Erythroblast (primary cell): Measurements from ENCODE around the gene MOV10L1.

Experiments
- GATA1 ChIP-seq: IDR thresholded peaks from 2 replicates; pipeline ENCODE4 v1.6.1; 2011; ENCODE audit warnings: low read depth, mild to moderate bottlenecking, control low read depth, low read length, moderate library complexity
- POLR2A ChIP-seq: IDR thresholded peaks from 2 replicates; pipeline ENCODE4 v1.6.1; 2011; ENCODE audit warnings: mild to moderate bottlenecking, low read length

DNA sequence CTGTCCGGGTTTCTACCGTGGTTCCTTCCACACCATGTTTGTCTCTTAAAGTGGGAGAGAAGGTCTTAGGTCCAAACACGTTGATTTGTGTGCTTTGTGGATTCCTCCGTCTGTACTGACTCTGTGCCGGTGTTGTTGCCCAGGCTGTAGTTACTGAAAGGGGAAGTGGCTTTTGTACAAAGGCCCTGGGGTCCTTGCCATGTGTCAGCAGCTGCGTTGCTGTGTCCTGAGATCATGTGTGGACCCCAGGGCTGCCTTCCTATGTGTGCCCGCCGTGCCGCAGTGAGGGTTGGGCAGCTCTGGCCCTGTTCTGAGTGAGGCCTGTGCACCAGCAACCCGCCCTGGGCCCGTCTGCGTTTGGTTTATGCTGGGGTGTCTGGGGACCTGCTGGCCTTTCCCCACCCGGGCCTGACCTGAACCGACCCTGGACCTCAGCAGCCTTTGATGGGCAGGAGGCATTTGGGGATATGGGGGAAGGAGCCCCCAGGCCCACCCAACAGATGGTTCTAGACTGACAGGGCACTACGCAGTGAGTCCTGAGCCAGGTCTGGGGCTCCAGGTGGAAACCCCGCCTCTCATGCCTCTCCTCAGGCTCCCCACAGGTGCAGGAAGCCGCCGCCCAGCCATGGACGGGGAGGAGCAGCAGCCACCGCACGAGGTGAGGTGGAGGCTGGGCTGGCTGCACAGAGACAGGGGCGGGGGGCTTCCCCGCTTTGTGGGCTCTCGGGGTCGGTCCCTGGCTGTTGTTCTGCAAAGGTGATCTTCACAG lies 102.8 kb downstream of the MOV10L1 start:
- TF ChIP-seq POLR2A (no peak), GATA1 (no peak)
